K562 (cell line): ENCODE data around the gene PPAN. TPM values are rescaled to one million over a fixed set of nuclear protein-coding genes. Genes with fewer than 3 reads are reported as not detected.

Source experiments
- CBX8 ChIP-seq: fragments of 200-600 bp; sonication (generic); IDR thresholded peaks from 2 replicates; pipeline ENCODE4 v1.6.1; 2012; ENCODE audit warnings: borderline replicate concordance, mixed run types, low read depth, mild to moderate bottlenecking, moderate library complexity, mixed read lengths, low read length, control low read depth, inconsistent platforms; ENCODE audit not compliant: poor library complexity, severe bottlenecking; ENCODE audit errors: extremely low read depth
- EGR1 ChIP-seq: fragments of 450-650 bp; conservative IDR thresholded peaks from 2 replicates; pipeline ENCODE4 v1.6.1; 2017; ENCODE audit warnings: mild to moderate bottlenecking
- HDAC8 ChIP-seq: fragments of 450-650 bp; IDR thresholded peaks from 2 replicates; pipeline ENCODE4 v1.6.1; 2016; ENCODE audit warnings: mild to moderate bottlenecking, missing genetic modification characterization, moderate library complexity, missing compliant biosample characterization
- HNRNPLL ChIP-seq: fragments of 200-400 bp; formaldehyde crosslinking; IDR thresholded peaks from 2 replicates; pipeline ENCODE4 v1.6.1; 2017; ENCODE audit warnings: low read length, low read depth, mild to moderate bottlenecking; ENCODE audit not compliant: poor library complexity, severe bottlenecking
- JUN ChIP-seq, 2 experiments: sonication (generic) in 1 of 2; formaldehyde crosslinking in 1 of 2; IDR thresholded peaks; 2 replicates each; pipeline versions ENCODE4 v1.6.1 to v1.8.0; 2012 to 2022; ENCODE audit warnings: borderline replicate concordance in 2 of 2, mild to moderate bottlenecking in 2 of 2, improper control_type of control experiment in 1 of 2, low read depth in 1 of 2, low read length in 1 of 2, missing genetic modification reagents in 1 of 2
- KDM2B ChIP-seq: fragments of 250-450 bp; sonication (Bioruptor Pico); IDR thresholded peaks from 2 replicates; pipeline ENCODE4 v1.8.0; 2021; ENCODE audit warnings: mild to moderate bottlenecking, moderate library complexity
- MYC ChIP-seq, 2 experiments: fragments of 250-450 bp in 1 of 2; sonication (Bioruptor Pico) in 1 of 2; IDR thresholded peaks; 2 replicates each; pipeline versions ENCODE4 v1.5.1 to v1.6.1; 2012 to 2021; ENCODE audit warnings: low read depth in 2 of 2, borderline replicate concordance in 1 of 2, improper control_type of control experiment in 1 of 2, low read length in 1 of 2, mild to moderate bottlenecking in 1 of 2, moderate library complexity in 1 of 2
- POLR2A ChIP-seq: fragments of 450-650 bp; conservative IDR thresholded peaks from 2 replicates; pipeline ENCODE4 v1.6.1; 2016
- SIN3B ChIP-seq: fragments of 450-650 bp; IDR thresholded peaks from 2 replicates; pipeline ENCODE4 v1.6.1; 2017; ENCODE audit warnings: low read depth, mild to moderate bottlenecking, moderate library complexity
- SMAD4 ChIP-seq: fragments of 250-450 bp; sonication (Bioruptor Pico); conservative IDR thresholded peaks from 2 replicates; pipeline ENCODE4 v1.8.0; 2021; ENCODE audit warnings: inconsistent platforms, mild to moderate bottlenecking, moderate library complexity
- SPI1 ChIP-seq: IDR thresholded peaks from 2 replicates; pipeline ENCODE4 v1.6.1; 2011; ENCODE audit warnings: low read depth, low read length, control low read depth, borderline replicate concordance
- SREBF1 ChIP-seq: fragments of 150-350 bp; IDR thresholded peaks from 2 replicates; pipeline ENCODE4 v1.6.1; 2014; ENCODE audit warnings: antibody characterized with exemption, low read depth, low read length, borderline replicate concordance
- SUPT5H ChIP-seq: fragments of 450-650 bp; IDR thresholded peaks from 2 replicates; pipeline ENCODE4 v1.6.1; 2016
- TCF3 ChIP-seq: sonication (generic); formaldehyde crosslinking; IDR thresholded peaks from 2 replicates; pipeline ENCODE4 v1.4.0; 2020; ENCODE audit warnings: mild to moderate bottlenecking, missing genetic modification reagents
- TFAP4 ChIP-seq: sonication (generic); formaldehyde crosslinking; IDR thresholded peaks from 2 replicates; pipeline ENCODE4 v1.8.0; 2022; ENCODE audit warnings: missing genetic modification reagents, mild to moderate bottlenecking, moderate library complexity, borderline replicate concordance
- ZEB2 ChIP-seq: fragments of 450-650 bp; IDR thresholded peaks from 2 replicates; pipeline ENCODE4 v1.6.1; 2016
- ZFX ChIP-seq: sonication (generic); formaldehyde crosslinking; IDR thresholded peaks from 2 replicates; pipeline ENCODE4 v1.8.0; 2022; ENCODE audit warnings: mild to moderate bottlenecking, missing genetic modification reagents, moderate library complexity
- ZKSCAN1 ChIP-seq: fragments of 150-350 bp; IDR thresholded peaks from 2 replicates; pipeline ENCODE4 v1.6.1; 2016; ENCODE audit warnings: low read depth, low read length
- ZNF12 ChIP-seq: sonication (generic); formaldehyde crosslinking; IDR thresholded peaks from 2 replicates; pipeline ENCODE4 v1.4.0; 2020; ENCODE audit warnings: mild to moderate bottlenecking, missing genetic modification reagents
- ZNF583 ChIP-seq: fragments of 250-450 bp; sonication (Bioruptor Pico); IDR thresholded peaks from 2 replicates; pipeline ENCODE4 v1.4.0; 2020
- polyA plus RNA-seq, 8 experiments: library from polyadenylated mRNA; depleted of rRNA in 4 of 8; stranded (reverse) in 5 of 8; unstranded in 3 of 8; fragments of >200 nt; fragmentation: Nextera tagmentation in 2 of 8; fragmentation: Illumina TruSeq in 1 of 8; extraction: Ambion mirVana in 2 of 8; extraction: Trizol in 1 of 8; gene quantifications; 2 replicates each; pipeline versions ENCODE4 v1.2.1 to v1.2.3, GENCODE V29; 2011 to 2014; ENCODE audit warnings: inconsistent platforms in 1 of 8, missing spikeins in 1 of 8
- total RNA-seq, 7 experiments: library from RNA; depleted of rRNA in 6 of 7; stranded (reverse); fragments of >200 nt in 6 of 7; fragmentation: Illumina TruSeq in 2 of 7; extraction: Trizol in 2 of 7; gene quantifications; 2 replicates each; pipeline versions ENCODE4 v1.2.1 to v1.2.3, GENCODE V29; 2011 to 2021; ENCODE audit warnings: low replicate concordance in 1 of 7
- TF ChIP-seq, protein P1 (sequence below), 3 experiments: fragments of 200-800 bp in 1 of 3; fragments of 250-450 bp in 1 of 3; fragments of 450-650 bp in 1 of 3; sonication (Bioruptor Pico) in 1 of 3; sonication (Bioruptor generic) in 1 of 3; formaldehyde crosslinking in 1 of 3; IDR thresholded peaks; 2 replicates each; pipeline versions ENCODE4 v1.6.1 to v1.8.0; 2016 to 2022; ENCODE audit warnings: mild to moderate bottlenecking in 2 of 3, missing genetic modification characterization in 2 of 3, missing compliant biosample characterization in 1 of 3, moderate library complexity in 1 of 3

The PPAN gene
- total and polyA plus RNA-seq, 9 of the 15 experiments (the other 6 are each of a cell fraction or from before 2014, with no cell fraction given), result 2.2 to 129 (median 59.1) TPM

- TF ChIP-seq EGR1 (peak; percentile 79), HNRNPLL (peak; percentile 95), JUN (IDR thresholded peaks at IDR 0.05; ENCODE audit: borderline replicate concordance, low read depth, low read length) (peak; percentile 6; the same call in 1 of the 2 replicates), JUN (CRISPR knock-in tag; IDR thresholded peaks at IDR 0.05; ENCODE audit: borderline replicate concordance) (0 out of 2 replicates have a peak, but pooled peaks have one; percentile 79), MYC (IDR thresholded peaks at IDR 0.05; ENCODE audit: low read depth, low read length) (peak; percentile 94), MYC (CRISPR knock-in tag; IDR thresholded peaks at IDR 0.05; ENCODE audit: borderline replicate concordance, low read depth) (no peak), POLR2A (peak; percentile 77), CBX8 (no peak), SUPT5H (peak; percentile 58), ZKSCAN1 (0 out of 2 replicates have a peak, but pooled peaks have one; percentile 10), HDAC8 (tag) (peak; percentile 66; the same call in 1 of the 2 replicates), TFAP4 (CRISPR knock-in tag) (peak; percentile 95), SREBF1 (no peak), SMAD4 (peak; percentile 74), KDM2B (CRISPR knock-in tag) (peak; percentile 85; the same call in 1 of the 2 replicates), SPI1 (no peak), SIN3B (peak; percentile 63; the same call in 1 of the 2 replicates), ZNF583 (CRISPR knock-in tag) (peak; percentile 58; the same call in 1 of the 2 replicates), ZNF12 (0 out of 2 replicates have a peak, but pooled peaks have one; percentile 28), TCF3 (CRISPR knock-in tag) (0 out of 2 replicates have a peak, but pooled peaks have one; percentile 18), ZEB2 (no peak), ZFX (CRISPR knock-in tag) (peak; percentile 93)
- TF ChIP-seq, protein P1, sequence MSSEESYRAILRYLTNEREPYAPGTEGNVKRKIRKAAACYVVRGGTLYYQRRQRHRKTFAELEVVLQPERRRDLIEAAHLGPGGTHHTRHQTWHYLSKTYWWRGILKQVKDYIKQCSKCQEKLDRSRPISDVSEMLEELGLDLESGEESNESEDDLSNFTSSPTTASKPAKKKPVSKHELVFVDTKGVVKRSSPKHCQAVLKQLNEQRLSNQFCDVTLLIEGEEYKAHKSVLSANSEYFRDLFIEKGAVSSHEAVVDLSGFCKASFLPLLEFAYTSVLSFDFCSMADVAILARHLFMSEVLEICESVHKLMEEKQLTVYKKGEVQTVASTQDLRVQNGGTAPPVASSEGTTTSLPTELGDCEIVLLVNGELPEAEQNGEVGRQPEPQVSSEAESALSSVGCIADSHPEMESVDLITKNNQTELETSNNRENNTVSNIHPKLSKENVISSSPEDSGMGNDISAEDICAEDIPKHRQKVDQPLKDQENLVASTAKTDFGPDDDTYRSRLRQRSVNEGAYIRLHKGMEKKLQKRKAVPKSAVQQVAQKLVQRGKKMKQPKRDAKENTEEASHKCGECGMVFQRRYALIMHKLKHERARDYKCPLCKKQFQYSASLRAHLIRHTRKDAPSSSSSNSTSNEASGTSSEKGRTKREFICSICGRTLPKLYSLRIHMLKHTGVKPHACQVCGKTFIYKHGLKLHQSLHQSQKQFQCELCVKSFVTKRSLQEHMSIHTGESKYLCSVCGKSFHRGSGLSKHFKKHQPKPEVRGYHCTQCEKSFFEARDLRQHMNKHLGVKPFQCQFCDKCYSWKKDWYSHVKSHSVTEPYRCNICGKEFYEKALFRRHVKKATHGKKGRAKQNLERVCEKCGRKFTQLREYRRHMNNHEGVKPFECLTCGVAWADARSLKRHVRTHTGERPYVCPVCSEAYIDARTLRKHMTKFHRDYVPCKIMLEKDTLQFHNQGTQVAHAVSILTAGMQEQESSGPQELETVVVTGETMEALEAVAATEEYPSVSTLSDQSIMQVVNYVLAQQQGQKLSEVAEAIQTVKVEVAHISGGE (CRISPR knock-in tag; IDR thresholded peaks at IDR 0.05), result peak in 1 of 3 experiments; percentile 54; a peak in 1 of 6 replicates
Observed at GRCh38 chr19:10095948-10096614, 10.1 kb upstream of the PPAN start (continued).
